ENCODE results near the gene MRPL52.
"Not testable (repeated sequence)": the region's sequence is repeated elsewhere in the genome, so short reads cannot be mapped to it uniquely, and the experiment has no call there.

MRPL52 gene

GRCh38 chr14:22797017-22797917, 32.4 kb upstream of the MRPL52 start:
- Histone ChIP-seq H3K36me3 (ENCODE audit: control insufficient read depth, insufficient read depth, low read length) (no peaks in the 10 kb centered on the region), H3K4me3 (ENCODE audit: low read depth, low read length) (no peak overlapping the region), H3K4me1 (ENCODE audit: control insufficient read depth, insufficient read depth, low read length) (peaks cover 9% of the 10 kb centered on the region), H3K27me3 (ENCODE audit: control insufficient read depth, insufficient read depth, low read length) (no peaks in the 10 kb centered on the region), H3K9me3 (ENCODE audit: control insufficient read depth, insufficient read depth, low read length) (no peaks in the 10 kb centered on the region), H3K9ac (ENCODE audit: low read depth, low read length) (no peak overlapping the region)

GRCh38 chr14:22798528-22798927, 31.2 kb upstream of the MRPL52 start:
- Histone ChIP-seq H3K4me1 (ENCODE audit: control insufficient read depth, insufficient read depth, low read length) (peaks cover 9% of the 10 kb centered on the region), H3K9me3 (ENCODE audit: control insufficient read depth, insufficient read depth, low read length) (no peaks in the 10 kb centered on the region), H3K27me3 (ENCODE audit: control insufficient read depth, insufficient read depth, low read length) (no peaks in the 10 kb centered on the region), H3K4me3 (ENCODE audit: low read depth, low read length) (no peak overlapping the region), H3K9ac (ENCODE audit: low read depth, low read length) (no peak overlapping the region), H3K36me3 (ENCODE audit: control insufficient read depth, insufficient read depth, low read length) (no peaks in the 10 kb centered on the region)

GRCh38 chr14:22800346-22800745, 29.3 kb upstream of the MRPL52 start:
- H3K36me3 ChIP-seq (ENCODE audit: control insufficient read depth, insufficient read depth, low read length), result no peaks in the 10 kb centered on the region
- H3K4me1 ChIP-seq (ENCODE audit: control insufficient read depth, insufficient read depth, low read length), result peaks cover 9% of the 10 kb centered on the region
- H3K9ac ChIP-seq (ENCODE audit: low read depth, low read length), result no peak overlapping the region
- H3K9me3 ChIP-seq (ENCODE audit: control insufficient read depth, insufficient read depth, low read length), result no peaks in the 10 kb centered on the region
- no peaks in the 10 kb centered on the region for H3K27me3 ChIP-seq (ENCODE audit: control insufficient read depth, insufficient read depth, low read length)
- H3K4me3 ChIP-seq (ENCODE audit: low read depth, low read length), result no peak overlapping the region

- Histone ChIP-seq H3K4me1 (ENCODE audit: control insufficient read depth, insufficient read depth, low read length) (peaks cover 5% of the 10 kb centered on the region), H3K9ac (ENCODE audit: low read depth, low read length) (no peak overlapping the region), H3K9me3 (ENCODE audit: control insufficient read depth, insufficient read depth, low read length) (no peaks in the 10 kb centered on the region)
Observed at GRCh38 chr14:22801716-22802115, 28.0 kb upstream of the MRPL52 start.

GRCh38 chr14:22802860-22803686, 26.6 kb upstream of the MRPL52 start:
- Histone ChIP-seq H3K4me3 (ENCODE audit: low read depth, low read length) (no peak overlapping the region), H3K9me3 (ENCODE audit: control insufficient read depth, insufficient read depth, low read length) (no peaks in the 10 kb centered on the region), H3K4me1 (ENCODE audit: control insufficient read depth, insufficient read depth, low read length) (no peaks in the 10 kb centered on the region), H3K27me3 (ENCODE audit: control insufficient read depth, insufficient read depth, low read length) (no peaks in the 10 kb centered on the region), H3K9ac (ENCODE audit: low read depth, low read length) (no peak overlapping the region), H3K36me3 (ENCODE audit: control insufficient read depth, insufficient read depth, low read length) (no peaks in the 10 kb centered on the region)

More at GRCh38 chr14:22801716-22802115, 28.0 kb upstream of the MRPL52 start:
- Histone ChIP-seq H3K27me3 (ENCODE audit: control insufficient read depth, insufficient read depth, low read length) (no peaks in the 10 kb centered on the region), H3K36me3 (ENCODE audit: control insufficient read depth, insufficient read depth, low read length) (no peaks in the 10 kb centered on the region), H3K4me3 (ENCODE audit: low read depth, low read length) (no peak overlapping the region)

GRCh38 chr14:22803687-22803974, 26.1 kb upstream of the MRPL52 start:
- no peak overlapping the region for H3K4me3 ChIP-seq (ENCODE audit: low read depth, low read length)
- H3K27me3 ChIP-seq (ENCODE audit: control insufficient read depth, insufficient read depth, low read length), result no peaks in the 10 kb centered on the region
- no peak overlapping the region for H3K9ac ChIP-seq (ENCODE audit: low read depth, low read length)
- H3K36me3 ChIP-seq (ENCODE audit: control insufficient read depth, insufficient read depth, low read length), result no peaks in the 10 kb centered on the region
- H3K4me1 ChIP-seq (ENCODE audit: control insufficient read depth, insufficient read depth, low read length), result no peaks in the 10 kb centered on the region
- no peaks in the 10 kb centered on the region for H3K9me3 ChIP-seq (ENCODE audit: control insufficient read depth, insufficient read depth, low read length)

- not testable (repeated sequence) for H3K9me3 ChIP-seq (ENCODE audit: control insufficient read depth, insufficient read depth, low read length); H3K36me3 ChIP-seq (ENCODE audit: control insufficient read depth, insufficient read depth, low read length); H3K4me3 ChIP-seq (ENCODE audit: low read depth, low read length); H3K4me1 ChIP-seq (ENCODE audit: control insufficient read depth, insufficient read depth, low read length); H3K27me3 ChIP-seq (ENCODE audit: control insufficient read depth, insufficient read depth, low read length); H3K9ac ChIP-seq (ENCODE audit: low read depth, low read length)
Observed at GRCh38 chr14:22805235-22805634, 24.5 kb upstream of the MRPL52 start.

- H3K9ac ChIP-seq (ENCODE audit: low read depth, low read length), result no peak overlapping the region
- H3K27me3 ChIP-seq (ENCODE audit: control insufficient read depth, insufficient read depth, low read length), result no peaks in the 10 kb centered on the region
- no peaks in the 10 kb centered on the region for H3K36me3 ChIP-seq (ENCODE audit: control insufficient read depth, insufficient read depth, low read length)
- no peak overlapping the region for H3K4me3 ChIP-seq (ENCODE audit: low read depth, low read length)
- no peaks in the 10 kb centered on the region for H3K9me3 ChIP-seq (ENCODE audit: control insufficient read depth, insufficient read depth, low read length)
- no peaks in the 10 kb centered on the region for H3K4me1 ChIP-seq (ENCODE audit: control insufficient read depth, insufficient read depth, low read length)
Observed at GRCh38 chr14:22807432-22808087, 22.1 kb upstream of the MRPL52 start.

GRCh38 chr14:22808388-22809209, 21.1 kb upstream of the MRPL52 start:
- no peaks in the 10 kb centered on the region for H3K36me3 ChIP-seq (ENCODE audit: control insufficient read depth, insufficient read depth, low read length)
- no peaks in the 10 kb centered on the region for H3K27me3 ChIP-seq (ENCODE audit: control insufficient read depth, insufficient read depth, low read length)
- H3K4me1 ChIP-seq (ENCODE audit: control insufficient read depth, insufficient read depth, low read length), result peaks cover 4% of the 10 kb centered on the region
- no peak overlapping the region for H3K4me3 ChIP-seq (ENCODE audit: low read depth, low read length)
- no peak overlapping the region for H3K9ac ChIP-seq (ENCODE audit: low read depth, low read length)
- no peaks in the 10 kb centered on the region for H3K9me3 ChIP-seq (ENCODE audit: control insufficient read depth, insufficient read depth, low read length)

GRCh38 chr14:22811722-22812121, 18.0 kb upstream of the MRPL52 start:
- Histone ChIP-seq H3K4me1 (ENCODE audit: control insufficient read depth, insufficient read depth, low read length) (peaks cover 16% of the 10 kb centered on the region), H3K4me3 (ENCODE audit: low read depth, low read length) (no peak overlapping the region), H3K9me3 (ENCODE audit: control insufficient read depth, insufficient read depth, low read length) (no peaks in the 10 kb centered on the region), H3K9ac (ENCODE audit: low read depth, low read length) (no peak overlapping the region), H3K27me3 (ENCODE audit: control insufficient read depth, insufficient read depth, low read length) (no peaks in the 10 kb centered on the region), H3K36me3 (ENCODE audit: control insufficient read depth, insufficient read depth, low read length) (no peaks in the 10 kb centered on the region)

- Histone ChIP-seq H3K4me1 (ENCODE audit: control insufficient read depth, insufficient read depth, low read length) (peaks cover 16% of the 10 kb centered on the region), H3K9ac (ENCODE audit: low read depth, low read length) (no peak overlapping the region), H3K27me3 (ENCODE audit: control insufficient read depth, insufficient read depth, low read length) (no peaks in the 10 kb centered on the region), H3K36me3 (ENCODE audit: control insufficient read depth, insufficient read depth, low read length) (no peaks in the 10 kb centered on the region), H3K4me3 (ENCODE audit: low read depth, low read length) (no peak overlapping the region), H3K9me3 (ENCODE audit: control insufficient read depth, insufficient read depth, low read length) (no peaks in the 10 kb centered on the region)
Observed at GRCh38 chr14:22812744-22813143, 16.9 kb upstream of the MRPL52 start.

Measured in iPS-15b (cell line).